HCT116 (cell line): ENCODE results near the gene SOCS1. TPM values are rescaled to one million over a fixed set of nuclear protein-coding genes. Genes with fewer than 3 reads are reported as not detected.

ENCODE experiments used
- ATAC-seq: fragments of 200-7000 bp; cut with Tn5 transposase; 2 replicates; pipeline ENCODE4 v1.9.1; 2020; ENCODE audit warnings: mild to moderate bottlenecking, moderate library complexity
- BruUV-seq: library from RNA; stranded (reverse); fragments of 400-500 nt; replicated peaks from 2 replicates; lab custom pipeline; 2021; lab: Mats Ljungman, UMichigan
- CTCF ChIA-PET: fragments of 300-600 bp; sonication (Branson Sonifier 250); formaldehyde crosslinking; loops from one replicate; lab custom pipeline; 2021; ENCODE audit warnings: antibody characterized with exemption; lab: Charles Lee
- POLR2A ChIA-PET: fragments of 300-600, 350-600 bp; sonication (Branson Sonifier 250); formaldehyde crosslinking; loops from one replicate; lab custom pipeline; 2021; ENCODE audit warnings: antibody characterized with exemption; lab: Charles Lee
- RAD21 ChIA-PET, 2 experiments: fragments of 300-600 bp; sonication (Branson Sonifier 250); formaldehyde crosslinking; loops; one replicate each; lab custom pipeline; 2023; ENCODE audit warnings: low total read pairs in 2 of 2; ENCODE audit not compliant: uncharacterized antibody in 2 of 2, unreplicated experiment in 2 of 2, low non-redundant PET in 1 of 2; lab: Charles Lee
- DNase-seq: peaks from one replicate; pipeline ENCODE4 v3.0.0-alpha.2; 2010; ENCODE audit warnings: low read depth, low spot score
- H2AFZ ChIP-seq: fragments of 200-600 bp; shearing (Covaris generic), sonication (generic); 2 replicates; pipeline ENCODE4 v1.6.1; 2017; ENCODE audit warnings: low read depth, mixed run types, mixed read lengths, antibody characterized with exemption, low read length; ENCODE audit not compliant: poor library complexity, severe bottlenecking
- H3K27ac ChIP-seq: 2 replicates; pipeline ENCODE4 v1.5.1; 2012; ENCODE audit warnings: low read depth, low read length
- H3K27me3 ChIP-seq: fragments of 200-600 bp; sonication (generic); 2 replicates; pipeline ENCODE4 v1.6.1; 2016; ENCODE audit warnings: mixed run types, low read length, mixed read lengths; ENCODE audit not compliant: insufficient read depth
- H3K36me3 ChIP-seq, 2 experiments: fragments of 200-500 bp in 1 of 2; fragments of 200-600 bp in 1 of 2; sonication (Bioruptor generic) in 1 of 2; sonication (generic) in 1 of 2; 2 replicates each; pipeline versions ENCODE4 v1.5.1 to v1.6.1; 2014 to 2016; ENCODE audit warnings: low read length in 2 of 2, inconsistent platforms in 1 of 2, mixed read lengths in 1 of 2, mixed run types in 1 of 2; ENCODE audit not compliant: insufficient read depth in 2 of 2, control insufficient read depth in 1 of 2
- H3K4me1 ChIP-seq, 2 experiments: fragments of 200-600 bp in 1 of 2; sonication (generic) in 1 of 2; 2 replicates each; pipeline versions ENCODE4 v1.5.1 to v1.6.1; 2012 to 2017; ENCODE audit warnings: low read length in 2 of 2, inconsistent platforms in 1 of 2, mild to moderate bottlenecking in 1 of 2, mixed read lengths in 1 of 2, mixed run types in 1 of 2, moderate library complexity in 1 of 2; ENCODE audit not compliant: insufficient read depth in 2 of 2, control insufficient read depth in 1 of 2
- H3K4me2 ChIP-seq: fragments of 200-600 bp; sonication (generic); 2 replicates; pipeline ENCODE4 v1.6.1; 2017; ENCODE audit warnings: mixed run types, low read length, mixed read lengths
- H3K4me3 ChIP-seq, 2 experiments: fragments of 200-600 bp in 1 of 2; sonication (generic) in 1 of 2; replicated peaks in 1 of 2; 2 replicates each; pipeline ENCODE4 v1.5.1; 2011 to 2016; ENCODE audit warnings: low read length in 2 of 2, control low read depth in 1 of 2, low read depth in 1 of 2, mild to moderate bottlenecking in 1 of 2, mixed read lengths in 1 of 2, mixed run types in 1 of 2
- H3K79me2 ChIP-seq: fragments of 200-600 bp; sonication (generic); 2 replicates; pipeline ENCODE4 v1.6.1; 2017; ENCODE audit warnings: mild to moderate bottlenecking, mixed run types, low read length, moderate library complexity, mixed read lengths; ENCODE audit not compliant: insufficient read depth
- H3K9ac ChIP-seq: fragments of 200-600 bp; sonication (generic); 2 replicates; pipeline ENCODE4 v1.6.1; 2016; ENCODE audit warnings: low read length, mixed read lengths
- H3K9me2 ChIP-seq: fragments of 200-600 bp; sonication (generic), shearing (Covaris generic); 2 replicates; pipeline ENCODE4 v1.6.1; 2017; ENCODE audit warnings: mixed run types, mild to moderate bottlenecking, moderate library complexity; ENCODE audit not compliant: insufficient read depth
- H3K9me3 ChIP-seq, 2 experiments: fragments of 200-500 bp in 1 of 2; fragments of 200-600 bp in 1 of 2; sonication (Bioruptor generic) in 1 of 2; sonication (generic) in 1 of 2; 2 replicates each; pipeline ENCODE4 v1.6.1; 2014 to 2017; ENCODE audit warnings: low read length in 2 of 2, mixed read lengths in 2 of 2, inconsistent platforms in 1 of 2, low read depth in 1 of 2, mild to moderate bottlenecking in 1 of 2, mixed run types in 1 of 2, moderate library complexity in 1 of 2; ENCODE audit not compliant: control insufficient read depth in 1 of 2, insufficient read depth in 1 of 2
- H4K20me1 ChIP-seq: fragments of 200-600 bp; sonication (generic), shearing (Covaris generic); 2 replicates; pipeline ENCODE4 v1.6.1; 2017; ENCODE audit warnings: mixed run types, mild to moderate bottlenecking, moderate library complexity; ENCODE audit not compliant: insufficient read depth
- ATF3 ChIP-seq: IDR thresholded peaks from 2 replicates; pipeline ENCODE4 v1.6.1; 2012
- CTCF ChIP-seq, 3 experiments: fragments of 200-600 bp in 1 of 3; sonication (generic) in 1 of 3; IDR thresholded peaks in 2 of 3; conservative IDR thresholded peaks in 1 of 3; 2 replicates each; pipeline ENCODE4 v1.5.1; 2012 to 2017; ENCODE audit warnings: low read depth in 2 of 3, low read length in 2 of 3, antibody characterized with exemption in 1 of 3, borderline replicate concordance in 1 of 3, control low read depth in 1 of 3, mild to moderate bottlenecking in 1 of 3, mixed read lengths in 1 of 3, mixed run types in 1 of 3, moderate library complexity in 1 of 3; ENCODE audit not compliant: insufficient read depth in 1 of 3
- EGR1 ChIP-seq: IDR thresholded peaks from 2 replicates; pipeline ENCODE4 v1.6.1; 2012; ENCODE audit warnings: low read depth
- ELF1 ChIP-seq: IDR thresholded peaks from 2 replicates; pipeline ENCODE4 v1.6.1; 2012; ENCODE audit warnings: low read depth, borderline replicate concordance
- EZH2 ChIP-seq: fragments of 200-600 bp; sonication (generic); IDR thresholded peaks from 2 replicates; pipeline ENCODE4 v1.6.1; 2017; ENCODE audit warnings: antibody characterized with exemption, mixed run types
- EZH2phosphoT487 ChIP-seq: fragments of 200-600 bp; IDR thresholded peaks from 2 replicates; pipeline ENCODE4 v1.6.1; 2018; ENCODE audit warnings: antibody characterized with exemption, borderline replicate concordance
- FOSL1 ChIP-seq: IDR thresholded peaks from 2 replicates; pipeline ENCODE4 v1.6.1; 2012; ENCODE audit warnings: low read depth
- JUND ChIP-seq: IDR thresholded peaks from 2 replicates; pipeline ENCODE4 v1.6.1; 2012
- MAX ChIP-seq: IDR thresholded peaks from 2 replicates; pipeline ENCODE4 v1.6.1; 2012
- POLR2A ChIP-seq: IDR thresholded peaks from 2 replicates; pipeline ENCODE4 v1.7.0; 2011; ENCODE audit warnings: borderline replicate concordance; ENCODE audit not compliant: insufficient read depth, insufficient read length; ENCODE audit errors: extremely low read depth
- POLR2AphosphoS5 ChIP-seq: IDR thresholded peaks from 2 replicates; pipeline ENCODE4 v1.6.1; 2011; ENCODE audit warnings: mild to moderate bottlenecking, low read depth, low read length, moderate library complexity
- RAD21 ChIP-seq: IDR thresholded peaks from 2 replicates; pipeline ENCODE4 v1.6.1; 2012; ENCODE audit warnings: low read depth, mild to moderate bottlenecking
- REST ChIP-seq: IDR thresholded peaks from 2 replicates; pipeline ENCODE4 v1.6.1; 2012; ENCODE audit warnings: low read depth
- SIN3A ChIP-seq: IDR thresholded peaks from 2 replicates; pipeline ENCODE4 v1.6.1; 2012; ENCODE audit warnings: low read depth
- SP1 ChIP-seq: IDR thresholded peaks from 2 replicates; pipeline ENCODE4 v1.6.1; 2012; ENCODE audit warnings: low read depth
- SRF ChIP-seq: IDR thresholded peaks from 2 replicates; pipeline ENCODE4 v1.6.1; 2012; ENCODE audit warnings: low read depth
- TCF7L2 ChIP-seq: IDR thresholded peaks from 2 replicates; pipeline ENCODE4 v1.7.0; 2011; ENCODE audit warnings: borderline replicate concordance, inconsistent platforms; ENCODE audit not compliant: insufficient read depth, insufficient read length; ENCODE audit errors: extremely low read depth
- ZBTB33 ChIP-seq: IDR thresholded peaks from 2 replicates; pipeline ENCODE4 v1.6.1; 2011; ENCODE audit warnings: mild to moderate bottlenecking, low read length, moderate library complexity; ENCODE audit not compliant: insufficient replicate concordance; ENCODE audit errors: extremely low read depth
- ZFX ChIP-seq: fragments of 450-650 bp; IDR thresholded peaks from 2 replicates; pipeline ENCODE4 v1.6.1; 2017
- intact Hi-C: fragments of 100-400 bp; cut with micrococcal nuclease; formaldehyde crosslinking; loops from 2 replicates; pipeline ENCODE4 v1.10.0; 2022
- total RNA-seq: library from RNA; stranded (reverse); gene quantifications from one replicate; pipeline ENCODE4 v1.2.1, GENCODE V29; 2021; ENCODE audit not compliant: unreplicated experiment

The SOCS1 gene
- total RNA-seq, 1 experiment from 2014 or later, result 4.9 TPM

GRCh38 chr16:11205754-11206581 is 50.0 kb downstream of the SOCS1 start:
- Histone ChIP-seq H3K36me3 (no peaks in the 10 kb centered on the region), H3K4me2 (no peak overlapping the region), H3K27me3 (no peaks in the 10 kb centered on the region), H3K4me3 (no peak overlapping the region), H2AFZ (no peak overlapping the region), H3K9me2 (no peaks in the 10 kb centered on the region), H3K4me1 (peaks cover 22 to 32% of the 10 kb centered on the region in 2 experiments), H3K79me2 (no peaks in the 10 kb centered on the region), H3K27ac (no peak overlapping the region), H4K20me1 (no peaks in the 10 kb centered on the region), H3K9me3 (peaks cover 0 to 17% of the 10 kb centered on the region in 2 experiments; a peak in 1 of 4 replicates), H3K9ac (no peak overlapping the region)
- TF ChIP-seq SRF, result no peak
- TF ChIP-seq EZH2phosphoT487, result no peak
- no peak for TF ChIP-seq CTCF (IDR thresholded peaks at IDR 0.05 in 2 of 3, conservative IDR thresholded peaks at IDR 0.05 in 1 of 3; ENCODE audit: borderline replicate concordance in 1 of 3, insufficient read depth in 1 of 3, low read depth in 2 of 3, low read length in 2 of 3)
- TF ChIP-seq SIN3A, result no peak
- no peak for TF ChIP-seq ZFX
- no peak for TF ChIP-seq MAX
- TF ChIP-seq EGR1, result no peak
- TF ChIP-seq JUND, result no peak
- TF ChIP-seq EZH2, result no peak
- no peak for TF ChIP-seq ELF1
- no peak for TF ChIP-seq ATF3
- no peak for TF ChIP-seq POLR2A
- no peak for TF ChIP-seq TCF7L2
- no peak for TF ChIP-seq POLR2AphosphoS5
- no peak for TF ChIP-seq SP1
- no peak for TF ChIP-seq FOSL1
- TF ChIP-seq RAD21, result no peak
- TF ChIP-seq ZBTB33, result no peak
- no peak for TF ChIP-seq REST
- intact Hi-C loops, result no loop called here
- BruUV-seq, result no TSS peak
- ChIA-PET POLR2A (interaction anchor here (1.5 kb wide), 1 partner anchor 50 kb away, joined by 6 read pairs; the partner anchor contains the start of gene SOCS1), RAD21 (no interaction called here), CTCF (no interaction called here)
- DNase-seq (no peak), ATAC-seq (no peak)
